ENCODE data around the gene RGS3. TPM values are rescaled to one million over a fixed set of nuclear protein-coding genes. Genes with fewer than 3 reads are reported as not detected.

RGS3 gene
- total RNA-seq, 1 experiment from 2014 or later, result 16.6 TPM

DNA sequence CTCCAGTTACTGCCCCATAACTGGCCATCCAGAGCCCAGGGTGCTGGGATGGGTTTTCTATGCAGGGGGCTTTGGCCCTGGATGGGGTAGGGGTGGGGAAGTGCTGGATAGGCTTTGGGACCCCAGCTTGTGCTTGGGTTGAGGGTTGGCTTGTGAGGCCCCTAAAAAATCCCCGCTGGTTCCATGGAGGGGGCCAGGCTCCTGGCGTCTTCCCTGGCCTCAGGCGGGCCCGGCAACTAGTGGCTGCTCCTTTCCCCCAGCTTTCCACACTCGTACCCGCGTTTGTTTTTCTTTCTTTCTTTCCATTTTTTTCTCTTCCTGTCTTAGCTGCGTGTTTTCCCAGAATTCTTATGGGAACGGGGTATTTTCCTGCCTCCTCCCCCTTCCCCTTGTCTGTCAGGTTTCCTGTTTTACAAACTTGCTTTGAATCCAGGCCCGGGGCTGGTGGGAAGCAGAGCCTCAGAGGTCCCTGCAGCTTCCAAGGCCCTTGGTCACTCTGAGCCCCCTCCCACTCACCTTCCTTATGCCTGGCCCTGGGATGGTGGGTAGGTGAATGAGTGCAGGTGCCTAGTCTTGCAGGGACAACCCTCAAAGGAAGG is 40.2 kb downstream of the RGS3 start:
- Mint-ChIP-seq H3K36me3 (no peaks in the 10 kb centered on the region), H3K27me3 (ENCODE audit: low read depth) (peaks cover 2% of the 10 kb centered on the region; the same call in 1 of the 2 replicates), H3K4me1 (peaks cover 45% of the 10 kb centered on the region), H3K4me3 (no peak overlapping the region), H3K9me3 (no peaks in the 10 kb centered on the region), H3K27ac (no peak overlapping the region)
- ATAC-seq, result no peak
- no peak for DNase-seq (ENCODE audit: low spot score)
- POLR2A ChIA-PET, result no interaction called here
- CTCF ChIA-PET, result interaction anchor here (1.4 kb wide), 2 partner anchors 41 to 154 kb away, joined by 3 to 4 read pairs; partner anchors contain the start of gene RGS3
- TF ChIP-seq JAZF1 (CRISPR knock-in tag; IDR thresholded peaks at IDR 0.05) (no peak), MYBL2 (CRISPR knock-in tag; IDR thresholded peaks at IDR 0.05) (no peak), CREB1 (CRISPR knock-in tag; IDR thresholded peaks at IDR 0.05) (no peak), ZNF396 (CRISPR knock-in tag; IDR thresholded peaks at IDR 0.05; ENCODE audit: borderline replicate concordance) (no peak), TCF7 (CRISPR knock-in tag; IDR thresholded peaks at IDR 0.05; ENCODE audit: low read depth) (no peak)
- TF ChIP-seq, protein P1, sequence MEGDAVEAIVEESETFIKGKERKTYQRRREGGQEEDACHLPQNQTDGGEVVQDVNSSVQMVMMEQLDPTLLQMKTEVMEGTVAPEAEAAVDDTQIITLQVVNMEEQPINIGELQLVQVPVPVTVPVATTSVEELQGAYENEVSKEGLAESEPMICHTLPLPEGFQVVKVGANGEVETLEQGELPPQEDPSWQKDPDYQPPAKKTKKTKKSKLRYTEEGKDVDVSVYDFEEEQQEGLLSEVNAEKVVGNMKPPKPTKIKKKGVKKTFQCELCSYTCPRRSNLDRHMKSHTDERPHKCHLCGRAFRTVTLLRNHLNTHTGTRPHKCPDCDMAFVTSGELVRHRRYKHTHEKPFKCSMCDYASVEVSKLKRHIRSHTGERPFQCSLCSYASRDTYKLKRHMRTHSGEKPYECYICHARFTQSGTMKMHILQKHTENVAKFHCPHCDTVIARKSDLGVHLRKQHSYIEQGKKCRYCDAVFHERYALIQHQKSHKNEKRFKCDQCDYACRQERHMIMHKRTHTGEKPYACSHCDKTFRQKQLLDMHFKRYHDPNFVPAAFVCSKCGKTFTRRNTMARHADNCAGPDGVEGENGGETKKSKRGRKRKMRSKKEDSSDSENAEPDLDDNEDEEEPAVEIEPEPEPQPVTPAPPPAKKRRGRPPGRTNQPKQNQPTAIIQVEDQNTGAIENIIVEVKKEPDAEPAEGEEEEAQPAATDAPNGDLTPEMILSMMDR (IDR thresholded peaks at IDR 0.05), result no peak
- TF ChIP-seq, protein P2, sequence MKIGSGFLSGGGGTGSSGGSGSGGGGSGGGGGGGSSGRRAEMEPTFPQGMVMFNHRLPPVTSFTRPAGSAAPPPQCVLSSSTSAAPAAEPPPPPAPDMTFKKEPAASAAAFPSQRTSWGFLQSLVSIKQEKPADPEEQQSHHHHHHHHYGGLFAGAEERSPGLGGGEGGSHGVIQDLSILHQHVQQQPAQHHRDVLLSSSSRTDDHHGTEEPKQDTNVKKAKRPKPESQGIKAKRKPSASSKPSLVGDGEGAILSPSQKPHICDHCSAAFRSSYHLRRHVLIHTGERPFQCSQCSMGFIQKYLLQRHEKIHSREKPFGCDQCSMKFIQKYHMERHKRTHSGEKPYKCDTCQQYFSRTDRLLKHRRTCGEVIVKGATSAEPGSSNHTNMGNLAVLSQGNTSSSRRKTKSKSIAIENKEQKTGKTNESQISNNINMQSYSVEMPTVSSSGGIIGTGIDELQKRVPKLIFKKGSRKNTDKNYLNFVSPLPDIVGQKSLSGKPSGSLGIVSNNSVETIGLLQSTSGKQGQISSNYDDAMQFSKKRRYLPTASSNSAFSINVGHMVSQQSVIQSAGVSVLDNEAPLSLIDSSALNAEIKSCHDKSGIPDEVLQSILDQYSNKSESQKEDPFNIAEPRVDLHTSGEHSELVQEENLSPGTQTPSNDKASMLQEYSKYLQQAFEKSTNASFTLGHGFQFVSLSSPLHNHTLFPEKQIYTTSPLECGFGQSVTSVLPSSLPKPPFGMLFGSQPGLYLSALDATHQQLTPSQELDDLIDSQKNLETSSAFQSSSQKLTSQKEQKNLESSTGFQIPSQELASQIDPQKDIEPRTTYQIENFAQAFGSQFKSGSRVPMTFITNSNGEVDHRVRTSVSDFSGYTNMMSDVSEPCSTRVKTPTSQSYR (CRISPR knock-in tag; IDR thresholded peaks at IDR 0.05), result no peak

DNA sequence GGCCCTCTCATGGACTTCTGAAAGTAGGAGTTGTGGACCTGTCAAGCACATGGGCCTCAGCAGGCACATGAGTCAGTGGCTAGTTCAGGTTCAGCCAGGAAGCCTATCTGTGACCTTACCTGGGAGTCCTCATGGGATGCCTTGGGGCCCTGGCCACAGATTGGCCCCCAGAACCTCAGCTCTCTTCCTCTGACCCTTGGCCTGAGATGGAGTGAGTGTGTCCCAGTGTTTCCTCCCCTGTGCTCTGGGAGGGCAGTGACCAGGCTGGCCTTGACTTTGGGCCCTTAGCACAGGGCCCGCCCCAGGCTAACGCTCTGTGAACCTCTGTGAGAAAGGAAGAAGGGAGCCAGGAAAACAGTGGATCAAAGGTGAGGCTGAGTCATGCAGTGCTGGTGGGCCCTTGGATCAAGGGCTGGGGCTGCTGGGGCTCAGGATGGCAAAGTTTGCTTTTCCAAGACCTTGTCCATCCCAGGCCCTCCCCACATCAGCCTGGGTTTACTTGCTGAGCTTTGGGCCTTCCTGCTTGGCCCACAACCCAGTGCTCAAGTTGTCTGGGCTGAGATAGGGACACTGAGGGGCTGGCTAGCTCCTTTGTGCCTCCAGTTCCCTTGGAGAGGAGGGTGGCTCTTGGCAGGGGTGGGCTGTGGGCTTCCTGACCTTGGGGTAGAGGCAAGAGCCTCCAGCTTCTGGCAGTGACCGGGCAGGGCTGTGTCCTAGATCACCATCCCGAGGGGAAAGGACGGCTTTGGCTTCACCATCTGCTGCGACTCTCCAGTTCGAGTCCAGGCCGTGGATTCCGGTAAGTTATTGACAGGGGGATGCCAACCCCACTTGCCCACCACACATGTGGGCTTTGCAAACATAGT is 41.4 kb downstream of the RGS3 start:
- DNase-seq (ENCODE audit: low spot score), result no peak
- ATAC-seq, result no peak
- Mint-ChIP-seq H3K9me3 (no peaks in the 10 kb centered on the region), H3K4me1 (peaks cover 45% of the 10 kb centered on the region), H3K27me3 (ENCODE audit: low read depth) (peaks cover 2% of the 10 kb centered on the region; the same call in 1 of the 2 replicates), H3K27ac (no peak overlapping the region), H3K36me3 (no peaks in the 10 kb centered on the region), H3K4me3 (no peak overlapping the region)
- CTCF ChIA-PET, result no interaction called here
- peak; percentile 65; the same call in 1 of the 2 replicates for TF ChIP-seq GABPB1 (CRISPR knock-in tag; IDR thresholded peaks at IDR 0.05)
- TF ChIP-seq, protein P3, sequence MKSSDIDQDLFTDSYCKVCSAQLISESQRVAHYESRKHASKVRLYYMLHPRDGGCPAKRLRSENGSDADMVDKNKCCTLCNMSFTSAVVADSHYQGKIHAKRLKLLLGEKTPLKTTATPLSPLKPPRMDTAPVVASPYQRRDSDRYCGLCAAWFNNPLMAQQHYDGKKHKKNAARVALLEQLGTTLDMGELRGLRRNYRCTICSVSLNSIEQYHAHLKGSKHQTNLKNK (CRISPR knock-in tag; IDR thresholded peaks at IDR 0.05), result no peak
- no peak for TF ChIP-seq GRHL2 (CRISPR knock-in tag; IDR thresholded peaks at IDR 0.05; ENCODE audit: insufficient replicate concordance, severe bottlenecking)
- TF ChIP-seq, protein P4, sequence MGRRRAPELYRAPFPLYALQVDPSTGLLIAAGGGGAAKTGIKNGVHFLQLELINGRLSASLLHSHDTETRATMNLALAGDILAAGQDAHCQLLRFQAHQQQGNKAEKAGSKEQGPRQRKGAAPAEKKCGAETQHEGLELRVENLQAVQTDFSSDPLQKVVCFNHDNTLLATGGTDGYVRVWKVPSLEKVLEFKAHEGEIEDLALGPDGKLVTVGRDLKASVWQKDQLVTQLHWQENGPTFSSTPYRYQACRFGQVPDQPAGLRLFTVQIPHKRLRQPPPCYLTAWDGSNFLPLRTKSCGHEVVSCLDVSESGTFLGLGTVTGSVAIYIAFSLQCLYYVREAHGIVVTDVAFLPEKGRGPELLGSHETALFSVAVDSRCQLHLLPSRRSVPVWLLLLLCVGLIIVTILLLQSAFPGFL (CRISPR knock-in tag; IDR thresholded peaks at IDR 0.05; ENCODE audit: borderline replicate concordance), result no peak
- no peak for TF ChIP-seq ATF1 (CRISPR knock-in tag; IDR thresholded peaks at IDR 0.05)
- POLR2A ChIA-PET, result no interaction called here

DNA sequence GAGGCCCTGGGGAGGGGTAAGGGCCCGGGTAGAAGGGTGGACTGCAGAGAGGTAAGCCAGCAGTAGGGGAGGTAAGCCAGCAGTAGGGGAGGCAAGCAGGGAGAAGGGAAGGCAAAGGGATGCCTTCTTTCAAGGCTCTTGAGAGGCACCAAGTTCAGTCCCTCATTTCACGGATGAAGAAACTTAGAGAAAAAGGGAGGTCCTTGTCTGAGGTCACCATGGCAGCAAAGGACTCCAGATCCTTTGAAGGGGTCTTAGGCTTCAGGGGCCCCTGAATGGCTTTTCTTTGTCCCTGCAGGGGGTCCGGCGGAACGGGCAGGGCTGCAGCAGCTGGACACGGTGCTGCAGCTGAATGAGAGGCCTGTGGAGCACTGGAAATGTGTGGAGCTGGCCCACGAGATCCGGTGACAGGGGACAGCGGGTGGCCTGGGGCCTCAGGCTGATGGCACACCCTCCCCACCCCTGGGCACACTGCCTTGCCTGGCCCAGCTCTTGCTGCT is 42.6 kb downstream of the RGS3 start:
- ChIA-PET POLR2A (no interaction called here), CTCF (interaction anchor here (0.6 kb wide), 1 partner anchor 152 kb away, joined by 3 read pairs; no protein-coding TSS in a partner anchor)
- Mint-ChIP-seq H3K27ac (no peak overlapping the region), H3K4me3 (no peak overlapping the region), H3K36me3 (no peaks in the 10 kb centered on the region), H3K4me1 (peaks cover 39% of the 10 kb centered on the region), H3K9me3 (no peaks in the 10 kb centered on the region), H3K27me3 (ENCODE audit: low read depth) (peaks cover 2% of the 10 kb centered on the region; the same call in 1 of the 2 replicates)
- TF ChIP-seq SMAD3 (CRISPR knock-in tag; IDR thresholded peaks at IDR 0.05; ENCODE audit: borderline replicate concordance), result no peak
- TF ChIP-seq ZNF396 (CRISPR knock-in tag; IDR thresholded peaks at IDR 0.05; ENCODE audit: borderline replicate concordance), result no peak
- no peak for TF ChIP-seq ZNF138 (CRISPR knock-in tag; conservative IDR thresholded peaks at IDR 0.05)
- ATAC-seq, result no peak
- peak; percentile 43 for DNase-seq (ENCODE audit: low spot score)
